ENCODE measurements around the gene POU2AF1.
"Not testable (repeated sequence)": the region's sequence is repeated elsewhere in the genome, so short reads cannot be mapped to it uniquely, and the experiment has no call there.

POU2AF1 gene

DNA sequence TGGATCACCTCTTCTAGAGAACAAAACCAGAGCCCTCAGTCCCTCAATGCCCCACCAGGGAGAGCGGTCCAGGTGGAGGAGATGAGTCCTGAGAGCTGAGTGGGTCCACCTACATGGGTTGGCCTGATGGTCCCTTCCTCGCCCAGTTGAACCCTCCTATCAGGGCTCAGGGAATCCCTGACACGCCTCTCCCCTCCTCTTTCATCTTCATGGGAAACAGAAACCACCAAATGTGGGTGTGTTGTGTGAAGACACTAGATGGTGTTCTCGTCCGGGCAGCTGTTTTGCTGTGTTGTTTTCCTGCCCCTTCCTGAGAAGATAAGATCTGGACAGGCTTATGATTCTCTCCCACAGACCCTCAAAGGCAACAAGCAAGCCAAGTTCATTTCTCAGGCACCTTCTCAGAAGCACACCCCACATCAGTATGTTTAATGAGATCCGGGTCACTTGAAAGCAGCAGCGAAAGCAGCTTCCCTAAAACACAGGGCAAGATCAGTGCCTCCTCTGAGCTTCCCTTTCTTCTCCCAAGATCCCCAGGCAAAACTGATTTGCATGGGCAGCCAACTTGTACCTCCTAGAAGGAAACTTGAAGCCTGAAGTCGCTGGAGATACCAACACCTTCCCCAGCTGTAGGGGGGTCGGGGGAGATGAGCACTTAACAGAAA is 35.3 kb upstream of the POU2AF1 start:
- peak overlapping the region; percentile 56 for H3K4me3 Mint-ChIP-seq
- peaks cover 61% of the 10 kb centered on the region for H3K4me1 Mint-ChIP-seq
- no peaks in the 10 kb centered on the region for H3K27me3 Mint-ChIP-seq
- peak overlapping the region; percentile 76 for H3K27ac Mint-ChIP-seq
- H3K36me3 Mint-ChIP-seq: no peaks in the 10 kb centered on the region
- H3K9me3 Mint-ChIP-seq: no peaks in the 10 kb centered on the region

DNA sequence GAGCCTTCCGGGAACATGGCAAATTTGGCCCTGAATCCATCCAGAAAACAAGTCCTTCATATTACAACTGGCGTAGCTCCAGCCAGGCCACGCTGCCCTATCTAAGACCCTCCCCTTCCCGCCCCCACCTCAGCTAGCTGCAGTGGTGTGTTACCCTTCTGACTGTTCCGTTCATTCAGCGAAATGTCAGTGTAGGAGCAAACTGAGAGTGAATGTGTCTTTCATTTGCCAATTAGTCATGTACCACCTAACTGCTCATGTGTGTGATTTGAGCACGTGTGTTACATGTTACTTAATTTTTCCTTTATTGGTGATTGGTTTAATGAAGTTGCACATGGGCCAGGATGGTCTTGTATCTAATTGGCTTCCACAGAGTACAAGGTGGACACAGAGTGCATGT is 34.8 kb upstream of the POU2AF1 start:
- H3K4me1 Mint-ChIP-seq: peaks cover 58% of the 10 kb centered on the region
- H3K9me3 Mint-ChIP-seq: no peaks in the 10 kb centered on the region
- no peak overlapping the region for H3K4me3 Mint-ChIP-seq

DNA sequence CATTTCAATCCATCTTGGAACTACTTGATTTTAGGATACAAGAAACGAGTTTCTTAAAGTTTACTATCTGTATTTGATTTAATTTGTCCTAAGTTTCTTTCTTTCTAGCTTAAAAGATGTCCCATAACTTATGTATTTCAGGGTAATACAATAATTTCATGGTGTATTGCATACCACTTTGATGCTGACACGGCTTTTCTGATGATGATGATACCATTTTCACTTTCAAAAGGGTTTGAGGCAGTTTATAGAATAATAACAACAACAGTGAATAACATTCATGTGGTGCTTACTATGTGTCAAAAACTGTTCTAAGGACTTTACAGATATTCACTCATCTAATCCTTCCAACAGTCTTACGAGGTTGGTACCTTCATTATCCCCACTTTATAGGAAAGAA is 33.2 kb upstream of the POU2AF1 start:
- Mint-ChIP-seq H3K36me3 (no peaks in the 10 kb centered on the region), H3K27ac (no peak overlapping the region), H3K9me3 (no peaks in the 10 kb centered on the region), H3K27me3 (no peaks in the 10 kb centered on the region), H3K4me1 (peaks cover 50% of the 10 kb centered on the region), H3K4me3 (no peak overlapping the region)

More for the DNA sequence above, 34.8 kb upstream of the POU2AF1 start:
- Mint-ChIP-seq H3K27ac (peak overlapping the region; percentile 76), H3K36me3 (no peaks in the 10 kb centered on the region), H3K27me3 (no peaks in the 10 kb centered on the region)

DNA sequence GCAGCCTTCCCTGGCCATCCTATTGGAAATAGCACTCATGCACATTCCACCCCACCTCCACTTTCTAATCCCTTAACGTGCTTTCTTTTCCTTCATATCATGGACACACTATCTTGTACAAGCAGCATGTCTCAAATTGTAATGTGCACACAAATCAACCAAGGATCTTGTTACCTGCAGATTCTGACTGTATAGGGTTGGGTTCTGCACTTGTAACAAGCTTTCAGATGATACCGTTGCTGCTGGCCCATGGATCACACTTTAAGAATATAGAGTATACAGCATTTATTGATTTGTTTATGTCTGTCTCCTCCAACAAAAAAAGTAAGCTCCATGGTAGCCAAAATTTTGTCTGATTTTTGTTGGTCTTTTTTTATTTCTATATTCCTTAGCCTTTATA is 32.4 kb upstream of the POU2AF1 start:
- Mint-ChIP-seq H3K4me1 (peaks cover 41% of the 10 kb centered on the region), H3K27me3 (no peaks in the 10 kb centered on the region), H3K36me3 (no peaks in the 10 kb centered on the region), H3K4me3 (no peak overlapping the region), H3K27ac (no peak overlapping the region), H3K9me3 (no peaks in the 10 kb centered on the region)

DNA sequence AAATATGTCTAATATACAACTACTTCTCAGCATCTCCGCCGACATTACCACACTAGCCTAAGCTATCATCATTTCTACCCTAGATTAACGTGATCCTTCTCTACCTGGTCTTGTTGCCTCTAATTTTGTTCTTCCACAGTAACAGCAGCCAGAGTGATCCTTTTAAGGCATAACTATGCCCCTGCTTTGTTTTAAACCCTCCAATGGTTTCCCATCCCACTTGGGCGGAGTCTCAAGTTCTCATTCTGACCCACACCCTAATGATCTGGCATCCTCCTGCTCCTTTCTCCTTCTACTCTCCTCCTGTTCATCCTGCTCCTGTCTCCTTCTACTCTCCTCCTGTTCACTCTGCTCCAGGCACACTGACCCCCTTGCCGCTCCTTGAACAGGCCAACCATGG is 31.9 kb upstream of the POU2AF1 start:
- Mint-ChIP-seq H3K4me1 (peaks cover 36% of the 10 kb centered on the region), H3K9me3 (no peaks in the 10 kb centered on the region), H3K27me3 (no peaks in the 10 kb centered on the region), H3K27ac (no peak overlapping the region), H3K4me3 (no peak overlapping the region), H3K36me3 (no peaks in the 10 kb centered on the region)

DNA sequence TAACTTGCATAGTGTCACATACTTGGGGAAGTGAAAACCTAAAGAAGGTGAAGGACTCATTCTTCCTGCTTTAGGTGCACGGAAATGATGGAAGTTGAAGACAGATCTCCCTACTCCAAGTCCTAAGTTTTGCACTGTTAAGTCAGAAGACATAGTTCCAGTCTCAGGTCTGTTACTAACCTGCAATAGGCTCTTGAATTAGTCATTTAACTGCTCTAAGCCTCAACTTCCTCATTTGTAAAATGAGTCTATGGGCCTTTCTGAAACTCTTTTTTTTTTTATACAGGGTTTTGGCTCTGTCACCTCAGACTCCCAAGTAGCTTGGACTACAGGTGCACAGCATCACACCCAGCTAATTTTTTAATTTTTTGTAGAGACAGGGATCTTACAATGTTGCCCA is 30.8 kb upstream of the POU2AF1 start:
- H3K27me3 Mint-ChIP-seq: no peaks in the 10 kb centered on the region
- H3K36me3 Mint-ChIP-seq: no peaks in the 10 kb centered on the region
- no peaks in the 10 kb centered on the region for H3K9me3 Mint-ChIP-seq
- H3K4me1 Mint-ChIP-seq: peaks cover 26% of the 10 kb centered on the region
- no peak overlapping the region for H3K4me3 Mint-ChIP-seq
- H3K27ac Mint-ChIP-seq: no peak overlapping the region

DNA sequence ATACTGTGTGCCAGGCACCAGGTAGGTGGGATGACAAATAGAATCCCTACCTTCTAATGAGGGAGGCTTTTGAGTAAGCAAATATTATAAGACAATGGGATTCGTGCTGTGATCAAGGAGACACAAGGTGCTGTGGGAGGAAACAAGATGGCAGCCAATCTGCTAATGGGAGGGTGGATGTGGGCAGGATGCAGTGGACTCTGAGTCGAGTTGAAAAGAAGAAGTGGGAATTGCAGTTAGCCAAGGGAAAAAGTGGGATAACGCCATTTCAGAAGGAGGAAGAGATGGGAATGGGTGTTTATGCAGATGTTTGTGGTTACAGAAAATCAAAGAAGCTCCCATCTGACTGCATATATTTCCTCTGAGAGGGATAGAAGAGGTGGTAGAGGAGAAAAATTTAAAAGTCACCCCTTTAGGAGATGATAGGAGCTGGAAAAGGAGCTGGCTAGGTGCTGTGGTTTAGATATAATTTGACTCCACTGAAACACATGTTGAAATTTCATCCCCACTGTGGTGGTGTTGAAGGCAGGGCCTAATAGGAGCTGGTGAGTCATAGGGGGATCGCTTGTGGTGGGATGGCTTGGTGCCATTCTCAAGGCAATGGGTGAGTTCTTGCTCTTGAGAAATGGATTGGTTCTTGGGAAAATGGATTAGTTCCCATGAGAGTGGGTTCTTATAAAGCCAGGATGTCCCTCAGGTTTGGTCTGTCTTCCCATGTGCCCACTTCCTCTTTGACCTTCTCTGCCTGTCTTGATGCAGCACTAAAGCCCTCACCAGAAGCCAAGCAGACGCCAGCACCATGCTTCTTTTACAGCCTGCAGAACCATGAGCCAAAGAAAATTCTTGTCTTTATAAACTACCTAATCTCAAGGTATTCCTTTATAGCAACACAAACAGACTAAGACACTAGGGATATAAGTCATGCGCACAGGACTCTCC is 30.0 kb upstream of the POU2AF1 start:
- H3K4me3 Mint-ChIP-seq: no peak overlapping the region
- H3K27me3 Mint-ChIP-seq: no peaks in the 10 kb centered on the region
- no peaks in the 10 kb centered on the region for H3K36me3 Mint-ChIP-seq
- H3K27ac Mint-ChIP-seq: no peak overlapping the region
- peaks cover 17% of the 10 kb centered on the region for H3K4me1 Mint-ChIP-seq
- no peaks in the 10 kb centered on the region for H3K9me3 Mint-ChIP-seq

DNA sequence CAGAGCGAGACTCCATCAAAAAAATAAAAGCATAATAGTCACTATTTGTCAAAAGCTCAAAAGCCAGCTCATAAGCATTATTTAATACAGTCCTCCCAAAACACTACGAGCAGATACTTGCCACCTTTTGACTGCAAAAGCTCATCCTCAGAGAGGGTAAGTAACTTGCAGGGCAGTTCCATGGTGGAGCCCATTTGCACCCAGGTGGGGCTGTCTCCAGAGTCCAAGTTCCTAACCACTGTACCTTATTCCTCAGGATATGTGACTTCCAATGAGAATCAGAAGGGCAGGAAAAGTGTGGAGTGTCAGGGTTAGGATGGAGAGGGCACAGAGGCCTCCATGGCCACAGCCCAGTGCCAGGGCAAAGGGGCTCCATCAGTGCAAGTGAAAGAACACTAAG is 28.6 kb upstream of the POU2AF1 start:
- Mint-ChIP-seq H3K27ac (no peak overlapping the region), H3K36me3 (no peaks in the 10 kb centered on the region), H3K4me3 (no peak overlapping the region), H3K27me3 (no peaks in the 10 kb centered on the region), H3K9me3 (no peaks in the 10 kb centered on the region), H3K4me1 (peaks cover 4% of the 10 kb centered on the region)

DNA sequence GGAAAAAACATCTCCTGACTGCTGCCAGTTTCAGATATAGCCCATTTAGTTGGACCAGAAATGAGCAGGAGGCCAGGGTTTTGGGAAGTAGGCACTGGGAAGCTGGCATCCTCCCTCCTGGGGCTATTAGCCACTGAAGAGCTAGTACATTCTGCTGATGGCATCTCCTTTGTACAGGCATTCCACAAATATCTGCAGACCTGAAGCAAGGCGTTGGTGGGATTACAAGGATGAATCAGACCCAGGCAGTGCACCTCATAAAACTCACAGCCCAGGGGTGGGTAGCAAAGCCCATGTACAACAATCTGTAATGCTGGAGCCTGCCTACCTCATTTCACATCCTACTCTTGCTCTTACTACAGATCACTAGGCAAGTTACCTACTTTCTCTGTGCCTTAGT is 27.5 kb upstream of the POU2AF1 start:
- H3K27me3 Mint-ChIP-seq: no peaks in the 10 kb centered on the region
- H3K36me3 Mint-ChIP-seq: no peaks in the 10 kb centered on the region
- H3K9me3 Mint-ChIP-seq: no peaks in the 10 kb centered on the region

DNA sequence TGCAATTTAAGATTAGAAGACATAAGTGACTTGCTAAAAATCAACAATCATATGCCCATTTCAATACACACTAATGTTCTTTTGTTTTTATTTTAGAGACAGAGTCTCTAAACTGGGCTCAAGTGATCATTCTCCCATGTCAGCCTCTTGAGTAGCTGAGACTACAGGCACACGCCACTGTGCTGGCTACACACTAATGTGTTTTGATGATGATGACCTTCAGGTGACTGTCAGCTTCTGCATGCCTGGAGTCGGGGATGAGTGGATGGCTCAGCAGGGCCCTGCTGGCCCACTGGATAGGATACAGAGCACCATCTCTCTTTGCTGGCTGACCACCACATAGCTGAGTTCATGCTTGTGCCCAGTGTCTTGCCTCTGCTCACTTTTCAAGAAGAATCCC is 27.0 kb upstream of the POU2AF1 start:
- Mint-ChIP-seq H3K4me3 (no peak overlapping the region), H3K36me3 (no peaks in the 10 kb centered on the region), H3K9me3 (no peaks in the 10 kb centered on the region), H3K27me3 (no peaks in the 10 kb centered on the region), H3K27ac (no peak overlapping the region), H3K4me1 (no peaks in the 10 kb centered on the region)

More for the DNA sequence above, 27.5 kb upstream of the POU2AF1 start:
- H3K27ac Mint-ChIP-seq: no peak overlapping the region
- H3K4me3 Mint-ChIP-seq: no peak overlapping the region
- H3K4me1 Mint-ChIP-seq: no peaks in the 10 kb centered on the region

DNA sequence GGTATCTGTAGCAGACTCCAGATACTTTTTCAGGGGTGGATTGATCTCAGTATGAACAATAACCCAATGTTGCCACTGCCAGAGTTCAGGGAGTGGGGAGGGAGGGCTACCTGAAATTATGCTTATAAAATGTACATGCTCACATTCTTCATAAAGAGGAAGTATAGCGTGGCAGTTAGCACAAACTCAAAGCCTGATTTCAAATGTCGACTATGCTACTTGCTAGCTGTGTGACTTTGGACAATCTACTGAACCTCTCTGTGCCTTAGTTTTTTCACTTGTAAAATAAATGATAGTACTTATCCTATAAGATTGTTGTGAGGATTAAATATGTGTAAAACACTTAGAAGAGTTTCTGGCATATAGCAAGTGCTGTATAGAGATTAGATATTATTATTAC is 26.5 kb upstream of the POU2AF1 start:
- H3K27me3 Mint-ChIP-seq: no peaks in the 10 kb centered on the region
- no peak overlapping the region for H3K27ac Mint-ChIP-seq
- no peaks in the 10 kb centered on the region for H3K9me3 Mint-ChIP-seq
- no peaks in the 10 kb centered on the region for H3K36me3 Mint-ChIP-seq
- no peaks in the 10 kb centered on the region for H3K4me1 Mint-ChIP-seq
- H3K4me3 Mint-ChIP-seq: no peak overlapping the region

DNA sequence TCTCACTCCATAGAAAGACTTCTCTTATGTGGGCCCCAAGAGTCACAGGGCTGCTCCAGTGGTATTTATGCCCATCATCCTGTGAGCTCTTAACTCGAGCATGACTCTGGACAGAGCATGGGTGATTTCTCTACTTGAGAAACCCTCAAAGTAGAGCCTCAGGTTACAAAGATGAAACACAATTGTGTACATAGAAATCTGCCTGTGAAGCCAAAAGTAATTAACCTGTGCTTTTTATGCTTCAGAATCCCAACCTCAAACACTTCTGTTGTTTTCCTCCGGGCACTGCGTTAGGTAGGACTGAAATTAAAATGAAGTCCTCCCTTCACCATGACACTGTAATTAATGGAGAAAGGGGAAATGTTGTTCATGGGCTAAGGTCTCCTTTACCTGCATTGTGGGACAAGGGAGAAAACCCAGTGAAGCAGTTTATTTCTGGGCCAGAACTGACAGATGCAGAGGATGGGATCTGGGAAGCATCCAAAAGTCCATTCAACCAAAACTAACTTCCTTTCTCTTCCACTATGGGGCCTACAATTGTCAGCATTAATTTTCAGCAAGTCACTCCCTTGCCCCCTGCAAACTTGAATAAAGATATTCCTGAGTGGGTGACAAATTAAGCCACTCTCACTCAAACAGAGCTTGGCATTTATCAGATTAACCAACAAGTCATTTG is 24.1 kb upstream of the POU2AF1 start:
- H3K36me3 Mint-ChIP-seq: no peaks in the 10 kb centered on the region
- no peaks in the 10 kb centered on the region for H3K27me3 Mint-ChIP-seq
- no peaks in the 10 kb centered on the region for H3K9me3 Mint-ChIP-seq
- H3K4me1 Mint-ChIP-seq: peaks cover 8% of the 10 kb centered on the region
- no peak overlapping the region for H3K4me3 Mint-ChIP-seq
- H3K27ac Mint-ChIP-seq: no peak overlapping the region

DNA sequence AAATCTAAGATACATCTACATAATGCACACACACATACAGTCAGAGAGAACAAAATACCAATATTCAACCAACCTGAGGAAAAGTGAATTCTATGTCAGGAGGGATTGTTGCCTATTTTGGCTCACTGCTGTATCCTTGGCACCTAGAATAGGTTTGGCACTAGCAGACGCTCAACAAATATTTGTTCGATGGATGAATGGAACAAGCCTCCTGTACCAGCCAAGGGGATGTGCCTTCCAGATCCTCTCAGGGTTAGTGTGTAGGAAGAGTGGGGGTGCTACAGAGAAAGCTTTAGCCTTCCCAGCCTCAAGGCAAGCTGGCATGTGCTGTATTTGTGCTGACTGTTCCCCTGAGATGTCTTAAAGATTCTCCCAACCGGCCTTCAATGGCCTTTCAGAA is 23.3 kb upstream of the POU2AF1 start:
- Mint-ChIP-seq H3K27me3 (no peaks in the 10 kb centered on the region), H3K4me1 (peaks cover 8% of the 10 kb centered on the region), H3K27ac (no peak overlapping the region), H3K9me3 (no peaks in the 10 kb centered on the region), H3K4me3 (no peak overlapping the region), H3K36me3 (no peaks in the 10 kb centered on the region)

DNA sequence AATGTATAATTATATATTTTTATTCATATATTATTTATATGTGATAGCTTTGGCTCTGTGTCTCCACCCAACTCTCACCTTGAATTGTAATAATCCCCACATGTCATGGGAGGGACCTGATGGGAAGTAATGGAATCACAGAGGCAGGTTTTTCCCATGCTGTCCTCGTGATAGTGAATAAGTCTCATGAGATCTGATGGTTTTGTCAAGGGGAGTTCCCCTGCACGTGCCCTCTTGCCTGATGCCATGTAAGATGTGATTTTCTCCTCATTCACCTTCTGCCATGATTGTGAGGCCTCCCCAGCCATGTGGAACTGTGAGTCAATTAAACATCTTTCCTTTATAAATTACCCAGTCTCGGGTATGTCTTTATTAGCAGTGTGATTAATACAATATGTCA is 22.9 kb upstream of the POU2AF1 start:
- H3K27ac Mint-ChIP-seq, H3K36me3 Mint-ChIP-seq, H3K4me3 Mint-ChIP-seq, H3K4me1 Mint-ChIP-seq, H3K9me3 Mint-ChIP-seq, H3K27me3 Mint-ChIP-seq: not testable (repeated sequence)

DNA sequence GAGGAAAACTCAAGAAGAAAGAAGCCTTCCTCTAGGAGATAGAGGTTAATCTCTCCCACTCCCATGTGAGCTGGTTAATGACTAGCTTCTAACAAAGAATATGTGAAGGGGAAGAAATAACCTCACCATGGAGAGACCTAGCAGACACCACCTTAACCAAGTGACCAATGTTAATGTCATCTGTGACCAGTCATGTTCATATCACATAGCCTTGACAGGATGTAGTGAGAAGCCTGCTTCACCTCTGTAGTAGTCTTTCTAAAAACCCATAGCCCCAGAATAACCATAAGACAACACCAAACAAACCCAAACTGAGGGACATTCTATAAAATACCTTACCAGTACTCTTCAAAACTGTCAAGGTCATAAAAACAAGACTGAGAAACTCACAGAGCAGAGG is 21.5 kb upstream of the POU2AF1 start:
- Mint-ChIP-seq H3K4me1 (peaks cover 8% of the 10 kb centered on the region), H3K4me3 (no peak overlapping the region), H3K27me3 (no peaks in the 10 kb centered on the region), H3K27ac (no peak overlapping the region), H3K36me3 (no peaks in the 10 kb centered on the region), H3K9me3 (no peaks in the 10 kb centered on the region)
